AG04450 (cell line): Measurements from ENCODE around the gene ADAT1. TPM values are rescaled to one million over a fixed set of nuclear protein-coding genes. Genes with fewer than 3 reads are reported as not detected.

Source experiments
- CTCF ChIA-PET: fragments of 300-600, 350-600 bp; formaldehyde crosslinking; extraction: SDS; loops from one replicate; lab custom pipeline; 2022; ENCODE audit warnings: antibody characterized with exemption, inconsistent platforms; lab: Charles Lee
- POLR2A ChIA-PET: fragments of 350-600 bp; formaldehyde crosslinking; extraction: SDS; loops from one replicate; lab custom pipeline; 2021; ENCODE audit warnings: antibody characterized with exemption, inconsistent platforms; lab: Yijun Ruan, JAX
- DNase-seq: peaks from one replicate; pipeline ENCODE4 v3.0.0-alpha.2; 2011; ENCODE audit warnings: low read depth, low spot score
- H3K27ac ChIP-seq: one replicate; pipeline ENCODE4 v1.5.1; 2012; ENCODE audit warnings: low read depth, low read length, control low read depth
- H3K27me3 ChIP-seq: one replicate; pipeline ENCODE4 v1.6.0; 2012; ENCODE audit warnings: low read length; ENCODE audit not compliant: control insufficient read depth, insufficient read depth
- H3K4me3 ChIP-seq: 2 replicates; pipeline ENCODE4 v1.5.1; 2011; ENCODE audit warnings: mild to moderate bottlenecking, low read depth, low read length, control low read depth
- H3K9me3 ChIP-seq: 2 replicates; pipeline ENCODE4 v1.5.1; 2012; ENCODE audit warnings: low read length; ENCODE audit not compliant: control insufficient read depth, insufficient read depth
- CTCF ChIP-seq: IDR thresholded peaks from 2 replicates; pipeline ENCODE4 v1.5.1; 2011; ENCODE audit warnings: low read depth, low read length, control low read depth, inconsistent platforms
- polyA plus RNA-seq: library from polyadenylated mRNA; depleted of rRNA; stranded (reverse); fragments of >200 nt; gene quantifications from 2 replicates; pipeline ENCODE4 v1.2.3, GENCODE V29; 2011

ADAT1 gene
- polyA plus RNA-seq, 1 experiment, result 32.5 TPM

- CTCF ChIA-PET, result interaction anchor here (1.5 kb wide), 1 partner anchor 109 kb away, joined by 5 read pairs; the partner anchor contains the start of gene TMEM170A
- no peak for DNase-seq
- no peaks in the 10 kb centered on the region for H3K27me3 ChIP-seq
- no peak overlapping the region for H3K27ac ChIP-seq
- no peak overlapping the region for H3K4me3 ChIP-seq
- POLR2A ChIA-PET, result no interaction called here
- TF ChIP-seq CTCF, result no peak
- H3K9me3 ChIP-seq, result no peaks in the 10 kb centered on the region
Measured at GRCh38 chr16:75573955-75574354, 49.1 kb downstream of the ADAT1 start.

- no peak overlapping the region for H3K27ac ChIP-seq
- TF ChIP-seq CTCF, result no peak
- H3K27me3 ChIP-seq, result no peaks in the 10 kb centered on the region
- DNase-seq, result no peak
- CTCF ChIA-PET, result interaction anchor here (1.0 to 1.9 kb wide), 3 partner anchors 18 to 108 kb away, joined by 3 to 9 read pairs (median 4); no protein-coding TSS in a partner anchor
- no peak overlapping the region for H3K4me3 ChIP-seq
- POLR2A ChIA-PET, result no interaction called here
- no peaks in the 10 kb centered on the region for H3K9me3 ChIP-seq
Measured at GRCh38 chr16:75572864-75573542, 50.1 kb downstream of the ADAT1 start.

GRCh38 chr16:75570396-75571065, 52.5 kb downstream of the ADAT1 start:
- no peak for TF ChIP-seq CTCF
- ChIA-PET CTCF (interaction anchor here (0.6 to 2.8 kb wide), 2 partner anchors 102 to 105 kb away, joined by 3 to 9 read pairs; partner anchors contain the start of gene TMEM170A), POLR2A (no interaction called here)
- no peaks in the 10 kb centered on the region for H3K27me3 ChIP-seq
- no peak overlapping the region for H3K27ac ChIP-seq
- no peak for DNase-seq
- H3K9me3 ChIP-seq, result no peaks in the 10 kb centered on the region; the same call in 1 of the 2 replicates
- no peak overlapping the region for H3K4me3 ChIP-seq

- Histone ChIP-seq H3K9me3 (no peaks in the 10 kb centered on the region; the same call in 1 of the 2 replicates), H3K27ac (no peak overlapping the region), H3K27me3 (peaks cover 4% of the 10 kb centered on the region), H3K4me3 (no peak overlapping the region)
- ChIA-PET CTCF (interaction anchor here (1.5 to 6.0 kb wide), 4 partner anchors 23 to 368 kb away, joined by 4 to 31 read pairs (median 8); partner anchors contain the start of gene TMEM170A), POLR2A (interaction anchor here (0.6 kb wide), 1 partner anchor 72 kb away, joined by 6 read pairs; no protein-coding TSS in a partner anchor)
- TF ChIP-seq CTCF, result no peak
- DNase-seq, result no peak
Measured at GRCh38 chr16:75567911-75568310, 55.2 kb downstream of the ADAT1 start.
